Mesendoderm (in vitro differentiated cells): ENCODE measurements around the gene MINPP1.
A peak's percentile ranks its signal among the peaks of the same experiment; 100 is the strongest.

Source experiments
- DNase-seq: peaks from one replicate; pipeline ENCODE4 v3.0.0; 2013
- H2AK5ac ChIP-seq: 2 replicates; pipeline ENCODE4 v1.6.1; 2013; ENCODE audit warnings: low read length, inconsistent platforms
- H2BK120ac ChIP-seq: 2 replicates; pipeline ENCODE4 v1.6.1; 2013; ENCODE audit warnings: low read depth, mild to moderate bottlenecking, low read length, moderate library complexity, mixed read lengths
- H2BK15ac ChIP-seq: replicated peaks from 2 replicates; pipeline ENCODE4 v1.6.1; 2013; ENCODE audit warnings: low read depth, mild to moderate bottlenecking, moderate library complexity
- H2BK5ac ChIP-seq: 2 replicates; pipeline ENCODE4 v1.6.1; 2013; ENCODE audit warnings: low read length, inconsistent platforms
- H3K18ac ChIP-seq: 2 replicates; pipeline ENCODE4 v1.6.1; 2013; ENCODE audit warnings: mild to moderate bottlenecking, low read length, mixed read lengths
- H3K23ac ChIP-seq: one replicate; pipeline ENCODE4 v1.6.1; 2013; ENCODE audit warnings: low read length
- H3K27ac ChIP-seq: 2 replicates; pipeline ENCODE4 v1.5.1; 2013; ENCODE audit warnings: low read depth, mild to moderate bottlenecking, inconsistent platforms, low read length, moderate library complexity
- H3K27me3 ChIP-seq: 2 replicates; pipeline ENCODE4 v1.6.1; 2013; ENCODE audit warnings: low read length, control low read depth, mild to moderate bottlenecking, inconsistent platforms; ENCODE audit not compliant: insufficient read depth, poor library complexity
- H3K36me3 ChIP-seq: 2 replicates; pipeline ENCODE4 v1.6.1; 2013; ENCODE audit warnings: low read length, inconsistent platforms; ENCODE audit not compliant: control insufficient read depth, insufficient read depth
- H3K4ac ChIP-seq: one replicate; pipeline ENCODE4 v1.6.1; 2013; ENCODE audit warnings: low read depth, mild to moderate bottlenecking, low read length, moderate library complexity
- H3K4me1 ChIP-seq: 2 replicates; pipeline ENCODE4 v1.6.1; 2013; ENCODE audit warnings: low read depth, low read length, inconsistent platforms; ENCODE audit not compliant: control insufficient read depth
- H3K4me2 ChIP-seq: 2 replicates; pipeline ENCODE4 v1.6.1; 2013; ENCODE audit warnings: low read length
- H3K4me3 ChIP-seq: 2 replicates; pipeline ENCODE4 v1.5.1; 2013; ENCODE audit warnings: mild to moderate bottlenecking, low read length
- H3K56ac ChIP-seq: one replicate; pipeline ENCODE4 v1.6.1; 2013; ENCODE audit warnings: low read length
- H3K79me1 ChIP-seq: 2 replicates; pipeline ENCODE4 v1.6.1; 2013; ENCODE audit warnings: low read length, inconsistent platforms
- H3K79me2 ChIP-seq: 2 replicates; pipeline ENCODE4 v1.6.1; 2013; ENCODE audit warnings: mild to moderate bottlenecking, low read length; ENCODE audit not compliant: control insufficient read depth, insufficient read depth
- H3K9ac ChIP-seq: 2 replicates; pipeline ENCODE4 v1.6.1; 2013; ENCODE audit warnings: low read length, inconsistent platforms
- H4K5ac ChIP-seq: one replicate; pipeline ENCODE4 v1.6.1; 2013; ENCODE audit warnings: low read length
- H4K8ac ChIP-seq: one replicate; pipeline ENCODE4 v1.6.1; 2013; ENCODE audit warnings: low read depth, mild to moderate bottlenecking, control low read depth, low read length, moderate library complexity
- WGBS: extraction: QIAGEN DNeasy Blood & Tissue Kit; methylation state at CpG from one replicate; pipeline ENCODE4 v1.1.7; 2013; ENCODE audit warnings: low lambda C conversion rate, missing lambda C conversion rate; ENCODE audit not compliant: insufficient coverage; ENCODE audit errors: extremely low coverage; 5-methylcytosine and 5-hydroxymethylcytosine counted together

The MINPP1 gene

GRCh38 chr10:87559392-87559791 is 54.7 kb downstream of the MINPP1 start:
- Histone ChIP-seq H4K5ac (no peak overlapping the region), H3K4me2 (no peak overlapping the region), H3K18ac (peak overlapping the region; percentile 90), H3K4me3 (no peak overlapping the region), H3K4me1 (peaks cover 8% of the 10 kb centered on the region), H3K23ac (no peak overlapping the region), H3K79me2 (no peaks in the 10 kb centered on the region), H2AK5ac (no peak overlapping the region), H4K8ac (no peak overlapping the region), H3K27ac (peak overlapping the region; percentile 75), H3K79me1 (no peaks in the 10 kb centered on the region), H3K56ac (no peak overlapping the region), H3K9ac (no peak overlapping the region), H3K4ac (no peak overlapping the region), H3K27me3 (no peaks in the 10 kb centered on the region), H3K36me3 (no peaks in the 10 kb centered on the region), H2BK5ac (peak overlapping the region; percentile 66), H2BK120ac (no peak overlapping the region), H2BK15ac (peak overlapping the region; percentile 25)
- DNase-seq, result peak; percentile 59
- no CpG with 5 or more reads among the region's 3 CpGs for WGBS

- H4K5ac ChIP-seq, result no peak overlapping the region
- H3K4me3 ChIP-seq, result no peak overlapping the region
- no peak overlapping the region for H3K4ac ChIP-seq
- H3K79me2 ChIP-seq, result no peaks in the 10 kb centered on the region
- H3K9ac ChIP-seq, result no peak overlapping the region
- no peaks in the 10 kb centered on the region for H3K36me3 ChIP-seq
- H2BK15ac ChIP-seq, result no peak overlapping the region
- no peak overlapping the region for H3K4me2 ChIP-seq
- H3K23ac ChIP-seq, result no peak overlapping the region
- H3K79me1 ChIP-seq, result no peaks in the 10 kb centered on the region
- H3K56ac ChIP-seq, result no peak overlapping the region
- H4K8ac ChIP-seq, result no peak overlapping the region
- WGBS, result no CpG with 5 or more reads among the region's 5 CpGs
- peaks cover 8% of the 10 kb centered on the region for H3K4me1 ChIP-seq
- no peak overlapping the region for H2BK5ac ChIP-seq
- H3K27ac ChIP-seq, result no peak overlapping the region
- H3K18ac ChIP-seq, result no peak overlapping the region
- H2AK5ac ChIP-seq, result no peak overlapping the region
- no peak for DNase-seq
- no peaks in the 10 kb centered on the region for H3K27me3 ChIP-seq
- no peak overlapping the region for H2BK120ac ChIP-seq
These were observed 55.9 kb downstream of the MINPP1 start for GRCh38 chr10:87560495-87561129.

GRCh38 chr10:87562750-87563149 is 58.1 kb downstream of the MINPP1 start:
- Histone ChIP-seq H3K4me2 (no peak overlapping the region), H3K18ac (no peak overlapping the region), H2BK5ac (no peak overlapping the region), H3K56ac (no peak overlapping the region), H3K79me2 (no peaks in the 10 kb centered on the region), H3K36me3 (no peaks in the 10 kb centered on the region), H3K23ac (no peak overlapping the region), H2BK15ac (no peak overlapping the region), H3K9ac (no peak overlapping the region), H3K27ac (no peak overlapping the region), H3K4me3 (no peak overlapping the region), H4K5ac (no peak overlapping the region), H3K4me1 (peaks cover 8% of the 10 kb centered on the region), H2BK120ac (no peak overlapping the region), H3K79me1 (no peaks in the 10 kb centered on the region), H2AK5ac (no peak overlapping the region), H3K27me3 (no peaks in the 10 kb centered on the region), H3K4ac (no peak overlapping the region), H4K8ac (no peak overlapping the region)
- no peak for DNase-seq
- WGBS, result no CpG with 5 or more reads among the region's 9 CpGs

GRCh38 chr10:87565010-87565409 is 60.3 kb downstream of the MINPP1 start:
- H3K79me1 ChIP-seq, result no peaks in the 10 kb centered on the region
- no peak overlapping the region for H4K5ac ChIP-seq
- no peak overlapping the region for H3K18ac ChIP-seq
- no peaks in the 10 kb centered on the region for H3K36me3 ChIP-seq
- no peaks in the 10 kb centered on the region for H3K79me2 ChIP-seq
- no peak overlapping the region for H3K9ac ChIP-seq
- no peak overlapping the region for H3K27ac ChIP-seq
- H2BK120ac ChIP-seq, result no peak overlapping the region
- H3K4me1 ChIP-seq, result no peaks in the 10 kb centered on the region
- no peak overlapping the region for H2BK5ac ChIP-seq
- no peak overlapping the region for H3K56ac ChIP-seq
- no peak overlapping the region for H3K23ac ChIP-seq
- no peak overlapping the region for H4K8ac ChIP-seq
- no peak overlapping the region for H3K4ac ChIP-seq
- no peak overlapping the region for H3K4me3 ChIP-seq
- H3K4me2 ChIP-seq, result no peak overlapping the region
- no peaks in the 10 kb centered on the region for H3K27me3 ChIP-seq
- H2BK15ac ChIP-seq, result no peak overlapping the region
- no peak for DNase-seq
- no peak overlapping the region for H2AK5ac ChIP-seq

- Histone ChIP-seq H3K4ac (no peak overlapping the region), H3K79me1 (no peaks in the 10 kb centered on the region), H2AK5ac (no peak overlapping the region), H3K4me2 (no peak overlapping the region), H3K79me2 (no peaks in the 10 kb centered on the region), H4K8ac (no peak overlapping the region), H3K23ac (no peak overlapping the region), H2BK15ac (no peak overlapping the region), H2BK120ac (no peak overlapping the region), H3K56ac (no peak overlapping the region), H3K4me3 (no peak overlapping the region), H3K36me3 (no peaks in the 10 kb centered on the region), H3K18ac (no peak overlapping the region), H2BK5ac (no peak overlapping the region), H3K4me1 (no peaks in the 10 kb centered on the region), H3K27me3 (no peaks in the 10 kb centered on the region), H4K5ac (no peak overlapping the region), H3K9ac (no peak overlapping the region), H3K27ac (no peak overlapping the region)
- no peak for DNase-seq
- no CpG with 5 or more reads among the region's 3 CpGs for WGBS
These were observed 71.2 kb downstream of the MINPP1 start for GRCh38 chr10:87575851-87576250.

GRCh38 chr10:87578160-87578841 is 73.6 kb downstream of the MINPP1 start:
- Histone ChIP-seq H2BK15ac (no peak overlapping the region), H3K4me2 (no peak overlapping the region), H3K56ac (no peak overlapping the region), H3K27ac (no peak overlapping the region), H4K5ac (no peak overlapping the region), H2BK5ac (no peak overlapping the region), H3K79me2 (no peaks in the 10 kb centered on the region), H2AK5ac (no peak overlapping the region), H3K18ac (no peak overlapping the region), H3K4ac (no peak overlapping the region), H2BK120ac (no peak overlapping the region), H3K4me3 (no peak overlapping the region), H3K79me1 (no peaks in the 10 kb centered on the region), H3K23ac (no peak overlapping the region), H3K27me3 (no peaks in the 10 kb centered on the region), H4K8ac (no peak overlapping the region), H3K36me3 (no peaks in the 10 kb centered on the region), H3K9ac (no peak overlapping the region), H3K4me1 (no peaks in the 10 kb centered on the region)
- no peak for DNase-seq
- no CpG with 5 or more reads among the region's 5 CpGs for WGBS
